Loucy (cell line): ENCODE results near the gene ADM2.

Experiments
- H2AFZ ChIP-seq: fragments of 200-600 bp; sonication (generic); 2 replicates; pipeline ENCODE4 v1.6.0; 2016; ENCODE audit warnings: antibody characterized with exemption, mild to moderate bottlenecking, low read length, moderate library complexity
- H3F3A ChIP-seq: fragments of 200-600 bp; 2 replicates; pipeline ENCODE4 v1.6.0; 2016; ENCODE audit warnings: antibody characterized with exemption, low read depth, mild to moderate bottlenecking
- H3K27me3 ChIP-seq: fragments of 200-600 bp; sonication (generic); 2 replicates; pipeline ENCODE4 v1.6.1; 2014; ENCODE audit warnings: low read length, mild to moderate bottlenecking; ENCODE audit not compliant: insufficient read depth, poor library complexity, severe bottlenecking
- H3K36me3 ChIP-seq: fragments of 200-600 bp; sonication (generic); 2 replicates; pipeline ENCODE4 v1.6.1; 2016; ENCODE audit warnings: low read length; ENCODE audit not compliant: insufficient read depth
- H3K4me1 ChIP-seq: fragments of 200-600 bp; sonication (generic); 2 replicates; pipeline ENCODE4 v1.5.1; 2014; ENCODE audit warnings: low read length, mild to moderate bottlenecking; ENCODE audit not compliant: insufficient read depth, poor library complexity, severe bottlenecking
- H3K4me2 ChIP-seq: fragments of 200-600 bp; sonication (generic); 2 replicates; pipeline ENCODE4 v1.6.0; 2014; ENCODE audit warnings: antibody characterized with exemption, low read length, low read depth, mild to moderate bottlenecking; ENCODE audit not compliant: poor library complexity, severe bottlenecking
- H3K4me3 ChIP-seq: fragments of 200-600 bp; sonication (generic); 2 replicates; pipeline ENCODE4 v1.5.1; 2014; ENCODE audit warnings: low read length, mild to moderate bottlenecking, mixed read lengths; ENCODE audit not compliant: poor library complexity, severe bottlenecking
- H3K79me2 ChIP-seq: fragments of 200-600 bp; sonication (generic); 2 replicates; pipeline ENCODE4 v1.6.1; 2014; ENCODE audit warnings: low read length; ENCODE audit not compliant: insufficient read depth
- H3K9ac ChIP-seq: fragments of 200-600 bp; sonication (generic); 2 replicates; pipeline ENCODE4 v1.6.0; 2014; ENCODE audit warnings: mild to moderate bottlenecking, low read depth, low read length, moderate library complexity; ENCODE audit not compliant: poor library complexity, severe bottlenecking
- H3K9me2 ChIP-seq: fragments of 200-600 bp; sonication (generic); replicated peaks from 2 replicates; pipeline ENCODE4 v1.6.1; 2016; ENCODE audit warnings: low read depth, low read length, mixed read lengths
- H3K9me3 ChIP-seq: fragments of 200-600 bp; sonication (generic); 2 replicates; pipeline ENCODE4 v1.6.1; 2014; ENCODE audit warnings: mild to moderate bottlenecking, antibody characterized with exemption, low read length, low read depth; ENCODE audit not compliant: insufficient read depth
- H4K20me1 ChIP-seq: fragments of 200-600 bp; sonication (generic); 2 replicates; pipeline ENCODE4 v1.6.0; 2014; ENCODE audit warnings: antibody characterized with exemption, low read length, mild to moderate bottlenecking; ENCODE audit not compliant: insufficient read depth, poor library complexity, severe bottlenecking
- CTCF ChIP-seq: fragments of 200-600 bp; sonication (generic); conservative IDR thresholded peaks from 2 replicates; pipeline ENCODE4 v1.5.1; 2014; ENCODE audit warnings: mild to moderate bottlenecking, antibody characterized with exemption, low read length
- EZH2phosphoT487 ChIP-seq: fragments of 200-600 bp; IDR thresholded peaks from 2 replicates; pipeline ENCODE4 v1.6.1; 2018; ENCODE audit warnings: antibody characterized with exemption, mild to moderate bottlenecking, moderate library complexity, borderline replicate concordance

ADM2 gene

GRCh38 chr22:50436841-50437341 is 44.5 kb upstream of the ADM2 start:
- peaks cover 38% of the 10 kb centered on the region; the same call in 1 of the 2 replicates for H3K36me3 ChIP-seq

GRCh38 chr22:50437511-50438304 is 43.6 kb upstream of the ADM2 start:
- no peaks in the 10 kb centered on the region for H3K9me3 ChIP-seq
- no peak overlapping the region for H3K4me3 ChIP-seq
- no peaks in the 10 kb centered on the region for H3K27me3 ChIP-seq
- no peak overlapping the region for H3K9ac ChIP-seq
- H3K9me2 ChIP-seq = no peaks in the 10 kb centered on the region
- H3F3A ChIP-seq = no peaks in the 10 kb centered on the region
- H3K36me3 ChIP-seq = peaks cover 30% of the 10 kb centered on the region; the same call in 1 of the 2 replicates
- no peak overlapping the region for H2AFZ ChIP-seq
- no peaks in the 10 kb centered on the region for H3K4me1 ChIP-seq
- no peaks in the 10 kb centered on the region for H4K20me1 ChIP-seq
- TF ChIP-seq CTCF = no peak
- TF ChIP-seq EZH2phosphoT487 = no peak
- no peaks in the 10 kb centered on the region for H3K79me2 ChIP-seq
- H3K4me2 ChIP-seq = no peak overlapping the region

More at GRCh38 chr22:50436841-50437341, 44.5 kb upstream of the ADM2 start:
- H2AFZ ChIP-seq = no peak overlapping the region
- no peak overlapping the region for H3K9ac ChIP-seq
- no peaks in the 10 kb centered on the region for H4K20me1 ChIP-seq
- no peaks in the 10 kb centered on the region for H3F3A ChIP-seq
- TF ChIP-seq EZH2phosphoT487 (no peak), CTCF (no peak)
- no peaks in the 10 kb centered on the region for H3K4me1 ChIP-seq
- H3K79me2 ChIP-seq = no peaks in the 10 kb centered on the region
- H3K4me2 ChIP-seq = no peak overlapping the region
- no peaks in the 10 kb centered on the region for H3K9me3 ChIP-seq
- H3K27me3 ChIP-seq = no peaks in the 10 kb centered on the region
- H3K9me2 ChIP-seq = no peaks in the 10 kb centered on the region
- H3K4me3 ChIP-seq = no peak overlapping the region

GRCh38 chr22:50438305-50439275 is 42.8 kb upstream of the ADM2 start:
- no peak overlapping the region for H2AFZ ChIP-seq
- TF ChIP-seq EZH2phosphoT487 (no peak), CTCF (no peak)
- no peaks in the 10 kb centered on the region for H3K9me3 ChIP-seq
- no peak overlapping the region for H3K4me2 ChIP-seq
- H3K4me3 ChIP-seq = no peak overlapping the region
- peaks cover 30% of the 10 kb centered on the region; the same call in 1 of the 2 replicates for H3K36me3 ChIP-seq
- no peaks in the 10 kb centered on the region for H3F3A ChIP-seq
- H4K20me1 ChIP-seq = no peaks in the 10 kb centered on the region
- no peaks in the 10 kb centered on the region for H3K27me3 ChIP-seq
- H3K9ac ChIP-seq = no peak overlapping the region
- no peaks in the 10 kb centered on the region for H3K79me2 ChIP-seq
- H3K4me1 ChIP-seq = no peaks in the 10 kb centered on the region
- H3K9me2 ChIP-seq = no peaks in the 10 kb centered on the region
